Inferior parietal cortex (tissue), 1 donor: Measurements from ENCODE around the gene SDF2.
"Not testable (repeated sequence)": the region's sequence is repeated elsewhere in the genome, so short reads cannot be mapped to it uniquely, and the experiment has no call there.

Experiments used
- DNase-seq: peaks from one replicate; pipeline ENCODE4 v3.0.0-alpha.2; 2016; ENCODE audit errors: extremely low spot score

SDF2 gene

DNA sequence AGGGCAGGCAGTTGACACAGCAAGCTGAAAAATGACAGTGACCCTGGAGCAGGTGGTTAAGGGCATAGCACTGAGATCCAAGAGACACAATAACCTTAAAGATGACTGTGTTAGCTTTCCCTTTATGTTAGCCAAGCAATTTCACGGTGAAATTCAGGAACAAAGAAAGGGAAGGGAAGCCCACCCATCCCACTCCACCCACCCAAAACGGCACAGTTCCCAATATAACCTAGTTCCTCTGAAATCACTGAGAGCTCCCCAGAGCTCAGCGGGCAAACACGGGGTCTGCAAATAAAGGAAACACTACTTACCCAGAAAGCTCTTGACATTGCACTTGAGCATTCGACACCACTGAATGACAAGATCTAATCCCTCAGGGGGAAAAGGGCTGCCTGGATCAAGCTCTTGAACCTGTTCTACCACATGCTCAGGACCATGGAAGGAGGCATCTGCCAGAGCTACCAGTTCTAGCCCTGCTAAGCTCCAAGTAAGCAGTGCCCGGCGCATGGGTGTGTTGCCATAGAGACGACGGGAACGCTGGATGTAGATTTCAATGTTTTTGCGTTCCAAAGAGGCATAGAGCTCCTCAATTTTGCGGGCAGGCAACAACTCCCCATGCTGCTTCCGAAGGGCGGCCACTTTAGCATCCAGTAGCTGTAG, 27.4 kb downstream of the SDF2 start:
- no peak for DNase-seq

DNA sequence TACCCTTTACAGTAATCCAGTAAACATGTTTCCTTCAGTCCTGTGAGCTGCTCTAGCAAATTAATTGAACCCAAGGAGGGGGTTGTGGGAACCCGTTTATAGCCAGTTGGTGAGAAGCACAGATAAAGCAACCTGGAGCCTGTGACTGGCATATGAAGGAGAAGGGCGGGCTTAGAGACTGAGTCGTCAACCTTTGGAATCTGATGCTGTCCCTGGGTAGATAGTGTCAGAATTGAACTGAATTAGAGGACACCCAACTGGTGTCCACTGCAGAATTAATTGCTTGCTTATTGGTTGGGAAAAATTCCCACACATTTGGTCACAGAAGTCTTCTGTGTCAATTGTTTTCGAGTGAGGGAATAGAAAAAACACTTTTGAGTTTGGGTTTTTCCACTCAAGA, 34.9 kb downstream of the SDF2 start:
- no peak for DNase-seq

- no peak for DNase-seq
These were observed 37.6 kb downstream of the SDF2 start for GRCh38 chr17:28624148-28624547.

DNA sequence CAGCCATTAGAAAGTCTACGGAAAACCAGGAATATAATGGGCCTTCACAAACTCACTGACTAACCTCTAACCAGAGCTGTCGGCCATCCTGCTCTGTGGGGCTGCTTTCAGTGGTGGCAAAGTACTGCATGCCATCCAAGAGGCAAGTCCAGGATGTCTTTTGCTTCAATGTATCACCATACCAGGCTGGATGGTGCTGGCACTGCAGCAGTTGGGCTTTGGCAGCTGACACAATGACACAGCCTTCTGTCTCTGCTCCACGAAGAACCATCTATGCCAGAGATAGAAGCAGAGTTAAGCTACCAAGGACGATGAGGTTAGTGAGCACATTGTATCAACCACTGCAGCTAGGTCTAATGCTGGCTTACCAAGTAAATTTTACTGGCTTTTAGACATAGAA, 38.0 kb downstream of the SDF2 start:
- DNase-seq: no peak

DNA sequence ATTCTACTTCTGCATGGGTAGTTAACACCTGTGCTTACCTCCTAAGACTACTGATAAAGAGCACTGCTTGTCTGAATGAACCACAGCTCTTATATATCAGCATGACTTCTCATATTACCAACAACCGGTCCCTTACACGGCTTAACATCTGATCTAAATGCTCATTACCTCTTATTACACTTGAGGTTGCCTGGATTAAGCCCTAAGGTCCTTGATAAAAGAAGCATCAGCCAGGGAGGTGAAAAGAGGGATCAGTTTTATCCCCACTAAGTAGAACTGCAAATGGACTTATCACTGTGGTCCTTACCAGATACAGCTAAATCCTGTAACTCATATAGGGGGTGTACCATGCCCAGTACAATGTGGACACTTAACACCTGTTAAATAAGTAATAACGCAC, 39.5 kb downstream of the SDF2 start:
- no peak for DNase-seq

- DNase-seq: no peak
These were observed 41.7 kb downstream of the SDF2 start for GRCh38 chr17:28620010-28620409.

DNA sequence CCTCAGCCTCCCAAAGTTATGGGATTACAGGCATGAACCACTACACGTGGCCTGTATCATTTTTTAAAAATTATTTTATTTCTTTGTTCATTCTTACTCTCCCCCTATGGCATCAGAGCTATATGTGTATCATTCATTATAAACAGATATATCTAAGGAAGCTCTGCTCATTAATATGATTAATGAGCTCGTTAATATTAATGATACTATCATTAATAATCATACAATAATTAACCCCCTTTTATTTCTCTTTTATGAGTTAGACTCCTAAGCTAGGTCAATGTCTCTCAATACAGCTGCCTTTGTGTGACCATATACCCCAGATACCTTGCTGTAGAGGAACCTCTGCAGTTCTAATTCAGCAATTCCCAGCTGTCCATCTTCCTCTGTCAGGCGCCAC, 43.2 kb downstream of the SDF2 start:
- DNase-seq: no peak

DNA sequence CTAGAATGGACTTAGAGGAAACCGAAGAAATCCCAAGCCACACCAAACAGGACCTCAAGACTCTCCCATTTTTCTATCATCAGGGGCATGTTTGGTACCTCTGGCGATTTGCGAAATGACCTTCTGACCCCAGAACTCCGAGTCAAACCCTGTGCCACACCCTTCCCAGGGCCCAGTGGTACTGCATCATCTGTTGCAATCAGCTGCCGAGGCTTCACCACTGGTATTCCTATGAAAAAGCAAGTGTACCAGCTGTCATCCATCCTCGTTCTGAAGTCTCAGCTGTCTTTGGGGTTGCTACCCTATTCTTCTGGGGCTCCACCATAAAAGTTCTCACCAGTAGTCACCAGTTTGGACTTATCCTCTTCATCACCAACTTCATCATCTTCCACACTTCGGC, 45.4 kb downstream of the SDF2 start:
- DNase-seq: no peak

DNA sequence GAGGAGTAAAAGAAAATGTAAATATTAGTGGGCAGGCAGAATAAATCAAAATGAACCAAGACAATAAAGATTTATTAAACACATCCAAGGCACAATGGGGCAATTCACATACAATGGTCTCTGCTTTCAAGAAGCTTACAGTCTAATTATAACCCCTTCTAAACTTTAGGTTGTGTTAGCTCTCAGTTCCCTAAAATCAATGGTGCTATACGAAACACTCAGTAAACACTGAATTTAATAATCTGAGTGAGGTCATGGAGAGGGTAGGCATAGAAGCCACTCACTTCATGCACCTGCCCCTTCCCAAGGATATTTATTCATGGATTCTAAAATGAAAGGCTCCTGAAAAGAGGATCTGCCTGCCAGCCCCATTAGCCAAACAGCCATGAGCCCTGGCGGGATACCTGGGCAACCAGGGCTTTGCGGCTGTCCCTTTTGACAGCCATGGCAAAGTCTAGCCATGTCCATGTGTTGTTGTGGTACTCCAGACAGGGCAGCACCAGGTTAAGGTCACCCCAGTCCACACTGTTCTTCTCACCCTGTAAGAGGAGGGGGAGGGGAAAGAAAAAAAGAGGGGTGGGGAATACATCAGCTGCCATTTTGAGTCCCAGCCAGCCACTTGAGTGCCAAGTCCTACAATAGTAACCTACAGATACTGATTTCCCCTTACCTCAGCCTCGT, 46.3 kb downstream of the SDF2 start:
- DNase-seq: no peak

GRCh38 chr17:28613931-28614381, 47.8 kb downstream of the SDF2 start, which contains the start of gene RSKR:
Gene RSKR, minus strand, starts transcription at chr17:28614185. Its CDS starts 24 bp downstream, at chr17:28614161.
- peak; percentile 63 for DNase-seq

GRCh38 chr17:28612936-28613872, 48.5 kb downstream of the SDF2 start:
- peak; percentile 69 for DNase-seq

- no peak for DNase-seq
These were observed 49.2 kb downstream of the SDF2 start for GRCh38 chr17:28612531-28612930.

GRCh38 chr17:28610376-28610775, 51.3 kb downstream of the SDF2 start:
- DNase-seq: no peak

- DNase-seq: not testable (repeated sequence)
These were observed 57.7 kb downstream of the SDF2 start for GRCh38 chr17:28604031-28604430.

- DNase-seq: peak; percentile 67
These were observed 62.2 kb downstream of the SDF2 start for GRCh38 chr17:28599311-28600184.

- DNase-seq: peak; percentile 88
These were observed 62.9 kb downstream of the SDF2 start, which contains the start of gene SPAG5 for GRCh38 chr17:28598799-28599310. Gene SPAG5, minus strand, starts transcription at chr17:28599025. Its CDS starts 79 bp downstream, at chr17:28598946.

GRCh38 chr17:28598389-28598788, 63.3 kb downstream of the SDF2 start:
- no peak for DNase-seq
